Vagina (tissue), 2 donors: ENCODE data around the gene SFXN3. TPM values are rescaled to one million over a fixed set of nuclear protein-coding genes. Genes with fewer than 3 reads are reported as not detected.

Experiments
- DNase-seq, 2 donors: peaks; one replicate each; pipeline ENCODE4 v3.0.0-alpha.2; 2017; ENCODE audit errors: extremely low spot score in 2 of 2
- H3K27ac ChIP-seq: fragments of 200-600 bp; sonication (generic); one replicate; pipeline ENCODE4 v1.5.1; 2019
- H3K27me3 ChIP-seq: fragments of 200-600 bp; sonication (generic); one replicate; pipeline ENCODE4 v1.5.1; 2019
- H3K36me3 ChIP-seq, 2 donors: fragments of 200-600 bp; sonication (generic); one replicate each; pipeline ENCODE4 v1.5.1; 2017 to 2019
- H3K4me1 ChIP-seq: fragments of 200-600 bp; sonication (generic); one replicate; pipeline ENCODE4 v1.5.1; 2019
- H3K4me3 ChIP-seq, 2 donors: fragments of 200-600 bp; sonication (generic); 1 replicate in 1 of 2; 2 replicates in 1 of 2; pipeline ENCODE4 v1.5.1; 2016 to 2019
- H3K9me3 ChIP-seq: fragments of 200-600 bp; sonication (generic); one replicate; pipeline ENCODE4 v1.5.1; 2019
- CTCF ChIP-seq, 3 experiments: fragments of 450-650 bp in 2 of 3; fragments of 200-600 bp in 1 of 3; sonication (generic) in 1 of 3; IDR thresholded peaks; one replicate each; pipeline ENCODE4 v1.5.1; 2017 to 2019; ENCODE audit warnings: antibody characterized with exemption in 3 of 3, mild to moderate bottlenecking in 2 of 3, moderate library complexity in 2 of 3
- POLR2A ChIP-seq, 2 donors: fragments of 450-650 bp; IDR thresholded peaks; one replicate each; pipeline ENCODE4 v1.6.1; 2017; ENCODE audit warnings: antibody characterized with exemption in 2 of 2, mild to moderate bottlenecking in 2 of 2, moderate library complexity in 2 of 2
- POLR2AphosphoS5 ChIP-seq, 2 donors: sonication (generic); formaldehyde crosslinking; IDR thresholded peaks; one replicate each; pipeline ENCODE4 v1.9.0; 2017; ENCODE audit warnings: antibody characterized with exemption in 2 of 2, mild to moderate bottlenecking in 2 of 2, low read depth in 1 of 2; ENCODE audit not compliant: insufficient read depth in 1 of 2
- intact Hi-C: fragments of 100-400 bp; cut with DNase I; formaldehyde crosslinking; loops from one replicate; pipeline ENCODE4 v1.15.1; 2023
- total RNA-seq: library from RNA; depleted of rRNA; stranded (reverse); fragments of >200 nt; gene quantifications from one replicate; pipeline ENCODE4 v1.2.3, GENCODE V29; 2016

Gene SFXN3
- total RNA-seq, 1 donor from 2014 or later, result 95.0 TPM

- DNase-seq, result no peak
- intact Hi-C loops, result loop anchor here (2.0 to 5.0 kb wide), 2 partner anchors 15 to 85 kb away; partner anchors contain the start of gene SLF2
- Histone ChIP-seq H3K27me3 (no peaks in the 10 kb centered on the region), H3K4me1 (peaks cover 40% of the 10 kb centered on the region), H3K36me3 (peaks cover 0 to 13% of the 10 kb centered on the region in 2 donors), H3K9me3 (no peaks in the 10 kb centered on the region), H3K27ac (peak overlapping the region; percentile 100), H3K4me3 (peak overlapping the region; percentile 79 to 92)
- no peak for TF ChIP-seq POLR2AphosphoS5 (IDR thresholded peaks at IDR 0.05; ENCODE audit: insufficient read depth in 1 of 2, low read depth in 1 of 2)
- TF ChIP-seq POLR2A (IDR thresholded peaks at IDR 0.05), result no peak
- peak; percentile 59 to 83 (median 63) for TF ChIP-seq CTCF (IDR thresholded peaks at IDR 0.05)
These were observed 33.5 kb upstream of the SFXN3 start for GRCh38 chr10:100997360-100998182.

DNA sequence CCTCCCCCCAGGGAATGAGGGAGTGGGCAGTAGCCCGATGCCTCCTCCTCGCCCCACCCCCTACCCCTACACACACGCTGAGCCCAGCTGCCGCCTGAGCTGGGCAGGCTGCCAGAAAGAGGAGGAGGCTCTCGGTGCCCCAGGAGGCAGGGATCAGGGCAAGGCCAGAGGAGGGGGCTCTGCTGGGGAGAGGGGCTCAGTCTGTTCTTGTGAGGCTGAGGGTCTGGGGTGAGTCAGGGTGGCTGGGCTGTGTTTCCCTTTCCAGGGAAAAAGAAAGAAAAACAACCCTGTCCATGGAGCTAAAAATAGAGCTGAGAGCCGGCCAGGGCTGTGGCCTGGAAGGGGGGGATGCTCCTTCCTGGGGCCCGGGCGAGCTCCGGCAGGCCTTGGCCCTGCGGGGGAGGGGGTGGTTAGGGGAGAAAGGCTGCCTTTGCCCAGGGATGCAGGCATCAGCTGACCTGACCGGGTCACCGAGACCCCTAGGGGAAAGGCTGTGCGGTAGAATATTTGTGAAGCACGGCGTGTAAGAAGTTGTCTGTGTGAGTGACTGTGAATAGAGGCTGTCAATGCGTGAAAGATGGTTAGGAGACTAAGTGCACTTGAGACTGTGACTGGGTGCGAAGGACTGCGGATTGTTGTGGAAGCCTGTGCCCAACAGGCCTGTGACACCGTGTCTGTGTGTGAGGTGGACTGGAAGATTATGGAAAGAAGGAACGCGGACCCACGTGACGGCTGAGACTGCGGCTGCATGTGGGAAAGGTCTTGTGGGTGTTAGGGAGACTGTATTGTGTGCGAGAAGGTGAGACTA lies 32.6 kb upstream of the SFXN3 start:
- Histone ChIP-seq H3K27me3 (no peaks in the 10 kb centered on the region), H3K36me3 (peaks cover 0 to 12% of the 10 kb centered on the region in 2 donors), H3K27ac (peak overlapping the region; percentile 100), H3K4me1 (peaks cover 41% of the 10 kb centered on the region), H3K4me3 (peak overlapping the region; percentile 79 to 92), H3K9me3 (no peaks in the 10 kb centered on the region)
- no peak for DNase-seq
- intact Hi-C loops, result loop anchor here (5.0 kb wide), 1 partner anchor 86 kb away; the partner anchor contains the start of gene SLF2
- no peak for TF ChIP-seq POLR2A (IDR thresholded peaks at IDR 0.05)
- TF ChIP-seq POLR2AphosphoS5 (IDR thresholded peaks at IDR 0.05; ENCODE audit: insufficient read depth in 1 of 2, low read depth in 1 of 2), result peak in 1 of 2 donors; percentile 83

- peak overlapping the region; percentile 79 to 92 for H3K4me3 ChIP-seq
- DNase-seq, result no peak
- peak overlapping the region; percentile 100 for H3K27ac ChIP-seq
- peaks cover 41% of the 10 kb centered on the region for H3K4me1 ChIP-seq
- TF ChIP-seq POLR2A (IDR thresholded peaks at IDR 0.05) (peak in 1 of 2 donors; percentile 96), CTCF (IDR thresholded peaks at IDR 0.05) (peak; percentile 87 to 95 (median 95)), POLR2AphosphoS5 (IDR thresholded peaks at IDR 0.05; ENCODE audit: insufficient read depth in 1 of 2, low read depth in 1 of 2) (peak in 1 of 2 donors; percentile 92)
- intact Hi-C loops, result loop anchor here (5.0 kb wide), 1 partner anchor 87 kb away; the partner anchor contains the start of gene SLF2
- no peaks in the 10 kb centered on the region for H3K27me3 ChIP-seq
- no peaks in the 10 kb centered on the region for H3K9me3 ChIP-seq
- H3K36me3 ChIP-seq, result peaks cover 0 to 12% of the 10 kb centered on the region in 2 donors
These were observed 31.9 kb upstream of the SFXN3 start for GRCh38 chr10:100998991-100999741.

DNA sequence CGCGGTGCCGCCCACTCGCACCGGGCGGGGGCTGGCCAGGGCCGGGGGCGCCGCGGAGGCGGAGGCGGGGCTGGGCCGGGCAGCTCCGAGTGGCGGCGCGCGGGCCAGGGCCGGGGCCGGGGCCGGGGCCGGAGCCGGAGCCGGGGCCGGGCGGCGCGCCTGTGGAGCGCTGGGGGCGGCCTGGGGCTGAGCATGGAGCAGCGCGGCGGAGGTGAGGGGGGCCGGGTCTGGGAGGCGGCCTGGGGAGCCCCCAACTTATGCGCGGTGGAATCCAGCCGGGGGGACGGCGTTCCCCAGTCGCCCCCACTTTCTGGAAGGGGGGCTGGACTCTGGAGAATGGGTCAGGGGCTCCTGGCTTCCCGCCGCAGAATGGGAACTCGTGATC lies 31.3 kb upstream of the SFXN3 start, which contains the start of gene LZTS2:
TSS of gene LZTS2 (plus strand) at position 67 of the 385 bp plus-strand sequence. CDS start 2,731 bp downstream, outside the sequence.
- Histone ChIP-seq H3K9me3 (no peaks in the 10 kb centered on the region), H3K27me3 (no peaks in the 10 kb centered on the region), H3K36me3 (peaks cover 0 to 12% of the 10 kb centered on the region in 2 donors), H3K4me1 (peaks cover 41% of the 10 kb centered on the region), H3K4me3 (peak within 1 kb of the TSS; percentile 79 to 92), H3K27ac (peak within 1 kb of the TSS; percentile 100)
- intact Hi-C loops, result loop anchor here (5.0 kb wide), 1 partner anchor 87 kb away; the partner anchor contains the start of gene SLF2
- TF ChIP-seq CTCF (IDR thresholded peaks at IDR 0.05) (no peak), POLR2AphosphoS5 (IDR thresholded peaks at IDR 0.05; ENCODE audit: insufficient read depth in 1 of 2, low read depth in 1 of 2) (no peak), POLR2A (IDR thresholded peaks at IDR 0.05) (no peak)
- no peak for DNase-seq
